Panc1 (cell line): ENCODE results near the gene CTAGE8.
"Not testable (repeated sequence)": the region's sequence is repeated elsewhere in the genome, so short reads cannot be mapped to it uniquely, and the experiment has no call there.

ENCODE experiments used
- POLR2AphosphoS5 ChIP-seq: IDR thresholded peaks from 2 replicates; pipeline ENCODE4 v1.6.1; 2012; ENCODE audit warnings: mild to moderate bottlenecking, low read depth, low read length, moderate library complexity
- TCF7L2 ChIP-seq: IDR thresholded peaks from 2 replicates; pipeline ENCODE4 v1.6.1; 2011; ENCODE audit warnings: mild to moderate bottlenecking, low read depth, low read length, inconsistent platforms
- TF ChIP-seq, protein P1 (sequence below): fragments of 450-650 bp; IDR thresholded peaks from 2 replicates; pipeline ENCODE4 v1.5.1; 2017; ENCODE audit warnings: mild to moderate bottlenecking
- TF ChIP-seq, protein P2 (sequence below), 2 experiments: IDR thresholded peaks; 2 replicates each; pipeline ENCODE4 v1.6.1; 2011 to 2012; ENCODE audit warnings: low read depth in 2 of 2, control low read depth in 1 of 2, low read length in 1 of 2, mild to moderate bottlenecking in 1 of 2, moderate library complexity in 1 of 2; ENCODE audit not compliant: insufficient read depth in 1 of 2

DNA sequence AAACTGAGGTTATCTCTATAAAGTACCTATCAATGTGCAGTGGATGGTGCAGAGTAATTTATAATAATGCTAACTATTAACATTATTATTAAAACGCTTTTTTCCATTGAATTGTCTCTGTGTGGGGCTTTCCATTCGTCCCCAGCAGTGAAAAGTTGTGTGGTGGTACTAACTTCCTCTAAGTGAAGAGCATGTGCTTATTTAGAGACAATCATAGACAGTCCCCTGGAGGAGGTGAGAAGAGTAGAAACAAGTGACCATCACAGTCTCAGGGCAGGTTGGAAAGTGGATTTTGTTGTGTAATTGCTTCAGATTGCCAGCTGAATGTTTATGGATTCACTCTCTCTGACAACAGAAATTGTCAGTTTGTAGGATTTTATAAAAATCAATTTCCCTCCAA is 38.1 kb downstream of the CTAGE8 start:
- TF ChIP-seq, protein P1, sequence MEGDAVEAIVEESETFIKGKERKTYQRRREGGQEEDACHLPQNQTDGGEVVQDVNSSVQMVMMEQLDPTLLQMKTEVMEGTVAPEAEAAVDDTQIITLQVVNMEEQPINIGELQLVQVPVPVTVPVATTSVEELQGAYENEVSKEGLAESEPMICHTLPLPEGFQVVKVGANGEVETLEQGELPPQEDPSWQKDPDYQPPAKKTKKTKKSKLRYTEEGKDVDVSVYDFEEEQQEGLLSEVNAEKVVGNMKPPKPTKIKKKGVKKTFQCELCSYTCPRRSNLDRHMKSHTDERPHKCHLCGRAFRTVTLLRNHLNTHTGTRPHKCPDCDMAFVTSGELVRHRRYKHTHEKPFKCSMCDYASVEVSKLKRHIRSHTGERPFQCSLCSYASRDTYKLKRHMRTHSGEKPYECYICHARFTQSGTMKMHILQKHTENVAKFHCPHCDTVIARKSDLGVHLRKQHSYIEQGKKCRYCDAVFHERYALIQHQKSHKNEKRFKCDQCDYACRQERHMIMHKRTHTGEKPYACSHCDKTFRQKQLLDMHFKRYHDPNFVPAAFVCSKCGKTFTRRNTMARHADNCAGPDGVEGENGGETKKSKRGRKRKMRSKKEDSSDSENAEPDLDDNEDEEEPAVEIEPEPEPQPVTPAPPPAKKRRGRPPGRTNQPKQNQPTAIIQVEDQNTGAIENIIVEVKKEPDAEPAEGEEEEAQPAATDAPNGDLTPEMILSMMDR, result not testable (repeated sequence)
- TF ChIP-seq POLR2AphosphoS5, TCF7L2: not testable (repeated sequence)
- TF ChIP-seq, protein P2, sequence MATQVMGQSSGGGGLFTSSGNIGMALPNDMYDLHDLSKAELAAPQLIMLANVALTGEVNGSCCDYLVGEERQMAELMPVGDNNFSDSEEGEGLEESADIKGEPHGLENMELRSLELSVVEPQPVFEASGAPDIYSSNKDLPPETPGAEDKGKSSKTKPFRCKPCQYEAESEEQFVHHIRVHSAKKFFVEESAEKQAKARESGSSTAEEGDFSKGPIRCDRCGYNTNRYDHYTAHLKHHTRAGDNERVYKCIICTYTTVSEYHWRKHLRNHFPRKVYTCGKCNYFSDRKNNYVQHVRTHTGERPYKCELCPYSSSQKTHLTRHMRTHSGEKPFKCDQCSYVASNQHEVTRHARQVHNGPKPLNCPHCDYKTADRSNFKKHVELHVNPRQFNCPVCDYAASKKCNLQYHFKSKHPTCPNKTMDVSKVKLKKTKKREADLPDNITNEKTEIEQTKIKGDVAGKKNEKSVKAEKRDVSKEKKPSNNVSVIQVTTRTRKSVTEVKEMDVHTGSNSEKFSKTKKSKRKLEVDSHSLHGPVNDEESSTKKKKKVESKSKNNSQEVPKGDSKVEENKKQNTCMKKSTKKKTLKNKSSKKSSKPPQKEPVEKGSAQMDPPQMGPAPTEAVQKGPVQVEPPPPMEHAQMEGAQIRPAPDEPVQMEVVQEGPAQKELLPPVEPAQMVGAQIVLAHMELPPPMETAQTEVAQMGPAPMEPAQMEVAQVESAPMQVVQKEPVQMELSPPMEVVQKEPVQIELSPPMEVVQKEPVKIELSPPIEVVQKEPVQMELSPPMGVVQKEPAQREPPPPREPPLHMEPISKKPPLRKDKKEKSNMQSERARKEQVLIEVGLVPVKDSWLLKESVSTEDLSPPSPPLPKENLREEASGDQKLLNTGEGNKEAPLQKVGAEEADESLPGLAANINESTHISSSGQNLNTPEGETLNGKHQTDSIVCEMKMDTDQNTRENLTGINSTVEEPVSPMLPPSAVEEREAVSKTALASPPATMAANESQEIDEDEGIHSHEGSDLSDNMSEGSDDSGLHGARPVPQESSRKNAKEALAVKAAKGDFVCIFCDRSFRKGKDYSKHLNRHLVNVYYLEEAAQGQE (IDR thresholded peaks at IDR 0.05; ENCODE audit: insufficient read depth in 1 of 2, low read depth in 2 of 2, low read length in 1 of 2), result not testable (repeated sequence)
